Measurements from ENCODE around the gene POLR1B.

DNA sequence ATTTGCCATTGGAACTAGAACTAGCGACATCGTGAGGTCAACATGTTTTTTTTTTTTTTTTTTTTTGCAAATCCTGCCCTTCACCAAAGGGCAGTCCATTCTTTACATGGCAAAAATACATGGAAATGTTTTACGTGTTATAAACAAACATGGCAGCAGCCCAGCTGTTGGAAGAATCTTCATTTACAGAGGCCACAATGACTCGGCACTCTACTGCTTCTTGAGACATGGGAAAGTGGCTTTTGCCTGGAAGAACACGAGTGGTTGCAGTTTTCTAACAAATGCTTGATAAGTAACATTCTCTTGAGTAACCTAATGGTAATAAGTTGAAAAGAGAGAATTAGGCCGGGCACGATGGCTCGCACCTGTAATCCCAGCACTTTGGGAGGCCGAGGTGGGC, 22.8 kb upstream of the POLR1B start:
- TF ChIP-seq EZH2 (IDR thresholded peaks at IDR 0.05; ENCODE audit: insufficient read depth, poor library complexity, severe bottlenecking), result no peak
- TF ChIP-seq EZH2phosphoT487 (IDR thresholded peaks at IDR 0.05; ENCODE audit: insufficient read depth, low read depth), result no peak

Data from GM23248 (cell line).